Neuron (in vitro differentiated cells): ENCODE data around the gene PMAIP1.

Source experiments
- H2AFZ ChIP-seq: one replicate; pipeline ENCODE4 v1.6.1; 2013; ENCODE audit warnings: low read depth, mild to moderate bottlenecking, inconsistent platforms, low read length, moderate library complexity
- H3K27me3 ChIP-seq: one replicate; pipeline ENCODE4 v1.6.1; 2013; ENCODE audit warnings: low read length; ENCODE audit not compliant: insufficient read depth
- H3K36me3 ChIP-seq: one replicate; pipeline ENCODE4 v1.6.1; 2013; ENCODE audit warnings: low read length; ENCODE audit not compliant: insufficient read depth
- H3K4me1 ChIP-seq: one replicate; pipeline ENCODE4 v1.6.1; 2013; ENCODE audit warnings: low read length; ENCODE audit not compliant: insufficient read depth
- H3K4me3 ChIP-seq: 2 replicates; pipeline ENCODE4 v1.5.1; 2013; ENCODE audit warnings: mild to moderate bottlenecking, low read length, moderate library complexity
- H3K9me3 ChIP-seq: one replicate; pipeline ENCODE4 v1.6.1; 2013; ENCODE audit warnings: low read length

The PMAIP1 gene

DNA sequence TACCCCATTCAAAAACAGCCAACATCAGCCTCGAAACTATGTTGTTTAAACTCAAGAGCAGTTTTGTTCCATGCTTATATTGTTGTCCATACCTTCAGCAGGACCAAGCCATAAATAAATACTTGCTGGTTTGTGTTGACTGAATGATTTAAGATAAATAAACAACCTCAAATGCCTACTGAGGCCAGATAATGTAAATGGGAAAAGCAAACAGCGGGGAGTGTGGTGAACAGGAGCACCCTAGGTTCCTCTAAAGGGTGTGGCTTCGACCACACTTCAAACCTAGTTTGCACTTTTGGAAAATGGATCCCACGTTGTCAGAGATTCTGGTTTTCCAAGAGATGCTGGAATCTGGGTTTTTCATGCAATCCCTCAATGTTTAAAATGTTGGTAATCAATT, 1.7 kb upstream of the PMAIP1 start:
- Histone ChIP-seq H2AFZ (no peak overlapping the region), H3K4me3 (no peak overlapping the region), H3K27me3 (peaks cover 31% of the 10 kb centered on the region), H3K9me3 (peaks cover 6% of the 10 kb centered on the region), H3K4me1 (peaks cover 14% of the 10 kb centered on the region), H3K36me3 (peaks cover 6% of the 10 kb centered on the region)

DNA sequence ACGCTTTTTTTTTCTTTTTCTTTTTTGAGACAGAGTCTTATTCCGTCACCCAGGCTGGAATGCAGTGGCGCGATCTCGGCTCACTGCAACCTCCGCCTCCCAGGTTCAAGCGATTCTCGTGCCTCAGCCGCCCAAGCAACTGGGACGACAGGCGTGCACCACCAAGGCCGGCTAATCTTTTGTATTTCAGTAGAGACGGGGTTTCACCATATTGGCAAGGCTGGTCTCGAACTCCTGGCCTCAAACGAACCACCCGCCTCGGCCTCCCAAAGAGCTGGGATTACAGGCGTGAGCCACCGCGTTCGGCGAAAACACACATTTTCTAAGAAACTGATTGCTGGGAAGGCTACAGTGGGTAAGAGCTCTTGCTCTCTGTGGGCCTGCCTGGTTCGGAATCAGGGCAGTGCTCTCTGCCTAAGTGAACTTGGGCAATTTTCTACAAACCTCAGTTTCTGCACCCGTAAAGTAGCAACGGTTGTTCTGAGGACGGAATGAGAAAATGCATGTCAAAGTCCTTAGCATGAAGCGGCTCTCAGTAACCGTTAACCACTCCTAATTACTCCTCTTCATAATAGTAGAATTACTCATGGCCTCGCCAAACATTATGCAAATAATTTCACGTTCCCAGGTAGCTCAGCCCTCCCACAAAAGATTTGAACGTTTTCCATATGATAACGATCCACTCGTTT, 1.0 kb upstream of the PMAIP1 start:
- Histone ChIP-seq H3K4me1 (peaks cover 14% of the 10 kb centered on the region), H3K9me3 (peaks cover 6% of the 10 kb centered on the region), H3K27me3 (peaks cover 31% of the 10 kb centered on the region), H2AFZ (peak overlapping the region; percentile 60), H3K36me3 (peaks cover 9% of the 10 kb centered on the region), H3K4me3 (peak overlapping the region; percentile 67)

DNA sequence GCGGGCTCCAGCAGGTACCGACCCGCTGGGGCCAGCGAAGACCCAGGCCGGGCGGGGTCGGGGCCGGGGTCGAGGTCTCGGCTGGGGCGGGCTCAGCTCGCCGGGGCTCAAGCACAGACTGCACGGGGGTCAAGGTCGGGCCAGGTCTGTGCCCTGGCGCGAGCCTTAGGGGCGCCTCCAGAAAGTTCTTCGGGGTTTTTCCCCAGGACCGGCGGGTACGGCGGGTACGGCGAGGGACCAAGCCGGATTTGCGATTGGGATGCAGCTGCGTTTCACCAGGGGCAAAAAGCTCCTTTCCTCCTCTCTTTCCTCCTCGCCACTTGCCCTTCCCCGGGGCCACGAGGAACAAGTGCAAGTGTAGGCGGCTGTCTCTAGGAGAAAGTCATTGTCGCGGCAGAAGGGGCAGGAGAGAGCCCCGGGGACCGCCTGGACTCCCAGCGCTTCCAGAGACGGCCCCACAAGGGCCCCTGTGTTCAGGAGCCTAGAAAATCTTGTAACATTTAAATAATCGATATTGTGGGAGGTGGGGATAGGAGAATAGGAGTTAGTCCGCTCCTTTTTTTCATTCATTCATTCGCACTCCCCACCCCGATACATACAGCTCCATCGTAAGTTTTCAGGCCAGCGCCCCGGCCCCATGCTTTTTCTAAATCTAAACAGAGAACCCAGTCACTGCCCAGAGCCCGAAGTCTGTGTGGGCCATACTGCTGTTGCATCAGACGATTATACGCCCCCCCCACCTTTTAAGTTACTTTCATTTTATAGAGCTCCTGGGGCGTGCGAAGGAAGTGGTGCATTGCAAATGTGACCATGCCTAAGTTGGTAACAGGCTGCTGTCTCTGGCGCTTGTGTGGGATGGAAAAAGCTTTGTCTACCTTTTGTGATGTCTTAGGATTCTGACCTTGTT, 679 bp downstream of the PMAIP1 start:
- peak overlapping the region; percentile 68 for H2AFZ ChIP-seq
- peaks cover 14% of the 10 kb centered on the region for H3K4me1 ChIP-seq
- peak overlapping the region; percentile 67 for H3K4me3 ChIP-seq
- peaks cover 6% of the 10 kb centered on the region for H3K9me3 ChIP-seq
- peaks cover 25% of the 10 kb centered on the region for H3K27me3 ChIP-seq
- peaks cover 9% of the 10 kb centered on the region for H3K36me3 ChIP-seq

DNA sequence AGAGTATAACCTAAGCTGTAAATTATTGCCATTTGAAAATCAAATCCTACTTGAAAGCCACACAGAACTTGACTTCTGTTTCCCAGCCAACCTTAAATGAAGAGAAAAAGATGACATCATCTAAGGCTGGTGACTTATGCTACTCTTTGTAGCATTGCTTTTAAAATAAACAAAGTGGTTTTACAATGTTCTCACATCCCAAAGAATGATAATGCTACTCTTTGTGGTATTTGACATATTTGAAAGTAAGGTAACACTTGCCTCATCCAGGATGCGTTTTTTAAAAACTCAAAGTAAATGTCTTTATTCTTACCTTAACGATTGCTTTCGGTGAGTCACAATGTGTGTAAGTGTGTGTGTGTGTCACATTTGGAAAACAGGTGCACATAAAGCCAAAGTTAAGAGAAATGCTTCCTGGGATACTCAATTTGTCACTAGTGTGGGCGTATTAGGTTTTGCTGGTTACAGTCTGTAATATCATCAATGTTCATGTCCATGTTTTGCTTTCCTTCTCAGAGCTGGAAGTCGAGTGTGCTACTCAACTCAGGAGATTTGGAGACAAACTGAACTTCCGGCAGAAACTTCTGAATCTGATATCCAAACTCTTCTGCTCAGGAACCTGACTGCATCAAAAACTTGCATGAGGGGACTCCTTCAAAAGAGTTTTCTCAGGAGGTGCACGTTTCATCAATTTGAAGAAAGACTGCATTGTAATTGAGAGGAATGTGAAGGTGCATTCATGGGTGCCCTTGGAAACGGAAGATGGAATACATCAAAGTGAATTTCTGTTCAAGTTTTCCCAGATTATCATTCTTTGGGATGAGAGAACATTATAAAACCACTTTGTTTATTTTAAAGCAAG, 2.6 kb downstream of the PMAIP1 start:
- Histone ChIP-seq H3K36me3 (peaks cover 9% of the 10 kb centered on the region), H3K4me3 (no peak overlapping the region), H3K9me3 (peaks cover 6% of the 10 kb centered on the region), H3K27me3 (peaks cover 26% of the 10 kb centered on the region), H3K4me1 (peaks cover 14% of the 10 kb centered on the region), H2AFZ (no peak overlapping the region)

DNA sequence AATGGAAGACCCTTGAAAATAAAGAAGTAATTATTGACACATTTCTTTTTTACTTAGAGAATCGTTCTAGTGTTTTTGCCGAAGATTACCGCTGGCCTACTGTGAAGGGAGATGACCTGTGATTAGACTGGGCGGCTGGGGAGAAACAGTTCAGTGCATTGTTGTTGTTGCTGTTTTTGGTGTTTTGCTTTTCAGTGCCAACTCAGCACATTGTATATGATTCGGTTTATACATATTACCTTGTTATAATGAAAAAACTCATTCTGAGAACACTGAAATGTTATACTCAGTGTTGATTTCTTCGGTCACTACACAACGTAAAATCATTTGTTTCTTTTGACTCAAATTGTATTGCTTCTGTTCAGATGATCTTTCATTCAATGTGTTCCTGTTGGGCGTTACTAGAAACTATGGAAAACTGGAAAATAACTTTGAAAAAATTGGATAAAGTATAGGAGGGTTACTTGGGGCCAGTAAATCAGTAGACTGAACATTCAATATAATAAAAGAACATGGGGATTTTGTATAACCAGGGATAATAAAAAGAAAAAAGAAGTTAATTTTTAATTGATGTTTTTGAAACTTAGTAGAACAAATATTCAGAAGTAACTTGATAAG, 3.3 kb downstream of the PMAIP1 start:
- Histone ChIP-seq H3K4me1 (peaks cover 14% of the 10 kb centered on the region), H2AFZ (no peak overlapping the region), H3K27me3 (peaks cover 18% of the 10 kb centered on the region), H3K4me3 (no peak overlapping the region), H3K9me3 (peaks cover 4% of the 10 kb centered on the region), H3K36me3 (peaks cover 9% of the 10 kb centered on the region)

DNA sequence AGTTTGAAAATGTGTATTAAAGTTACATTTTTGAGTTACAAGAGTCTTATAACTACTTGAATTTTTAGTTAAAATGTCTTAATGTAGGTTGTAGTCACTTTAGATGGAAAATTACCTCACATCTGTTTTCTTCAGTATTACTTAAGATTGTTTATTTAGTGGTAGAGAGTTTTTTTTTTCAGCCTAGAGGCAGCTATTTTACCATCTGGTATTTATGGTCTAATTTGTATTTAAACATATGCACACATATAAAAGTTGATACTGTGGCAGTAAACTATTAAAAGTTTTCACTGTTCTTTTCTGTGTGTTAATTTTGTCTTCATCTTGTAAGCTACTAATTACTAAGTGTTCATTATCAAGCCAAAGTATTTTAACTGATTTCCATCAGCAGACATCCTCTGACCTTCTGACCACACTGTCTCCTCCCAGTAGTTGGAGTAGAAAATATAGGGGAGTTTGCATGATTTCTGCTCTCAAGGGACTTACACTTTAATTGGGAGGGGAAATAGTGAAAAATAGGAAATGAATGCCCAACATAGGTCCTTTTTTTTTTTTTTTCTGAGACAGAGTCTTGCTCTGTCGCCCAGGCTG, 4.3 kb downstream of the PMAIP1 start:
- Histone ChIP-seq H3K27me3 (peaks cover 16% of the 10 kb centered on the region), H2AFZ (no peak overlapping the region), H3K9me3 (no peaks in the 10 kb centered on the region), H3K4me1 (peaks cover 14% of the 10 kb centered on the region), H3K36me3 (peaks cover 9% of the 10 kb centered on the region), H3K4me3 (no peak overlapping the region)

DNA sequence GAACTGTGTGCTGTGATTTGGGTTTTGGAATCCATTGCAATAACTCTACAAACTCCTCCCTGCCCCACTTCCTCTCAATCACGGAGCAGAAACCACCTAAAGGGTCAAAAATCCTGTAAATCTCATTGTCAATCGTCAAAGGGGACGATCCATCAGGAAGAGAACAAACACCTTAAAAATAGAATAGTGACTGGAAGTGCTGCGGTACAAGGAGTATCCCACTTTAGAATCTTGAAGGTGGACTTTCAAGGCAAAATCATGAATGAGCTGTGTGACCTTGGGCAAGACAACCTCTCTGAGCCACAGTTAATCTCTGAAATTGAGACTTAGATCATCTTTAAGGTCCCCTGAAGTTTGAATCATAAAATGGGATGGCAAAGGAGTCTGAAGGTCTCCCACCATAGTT, 5.9 kb downstream of the PMAIP1 start:
- peaks cover 14% of the 10 kb centered on the region for H3K27me3 ChIP-seq

DNA sequence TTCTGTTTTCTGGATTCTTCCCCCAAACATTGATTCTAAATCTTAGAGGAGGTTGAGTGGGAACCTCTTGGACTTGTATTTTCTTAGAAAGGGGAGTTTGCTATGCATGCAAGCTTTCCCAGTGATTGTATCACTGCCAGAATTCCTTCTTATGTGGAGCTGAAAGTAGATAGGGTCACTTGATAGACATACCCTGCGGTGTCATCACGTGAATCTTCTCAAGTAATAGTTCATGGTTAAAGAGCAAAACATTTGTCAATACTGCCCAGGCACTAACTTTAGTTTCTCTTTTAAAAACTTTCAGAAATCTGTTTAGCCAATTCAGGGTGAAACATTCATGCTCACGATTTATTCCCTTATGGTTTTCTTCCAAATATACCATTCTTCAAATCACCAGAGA, 6.4 kb downstream of the PMAIP1 start:
- no peak overlapping the region for H2AFZ ChIP-seq
- peaks cover 9% of the 10 kb centered on the region for H3K4me1 ChIP-seq

More for the DNA sequence above, 5.9 kb downstream of the PMAIP1 start:
- peaks cover 14% of the 10 kb centered on the region for H3K4me1 ChIP-seq
- H2AFZ ChIP-seq = no peak overlapping the region
- no peaks in the 10 kb centered on the region for H3K9me3 ChIP-seq
- peaks cover 9% of the 10 kb centered on the region for H3K36me3 ChIP-seq
- H3K4me3 ChIP-seq = no peak overlapping the region

DNA sequence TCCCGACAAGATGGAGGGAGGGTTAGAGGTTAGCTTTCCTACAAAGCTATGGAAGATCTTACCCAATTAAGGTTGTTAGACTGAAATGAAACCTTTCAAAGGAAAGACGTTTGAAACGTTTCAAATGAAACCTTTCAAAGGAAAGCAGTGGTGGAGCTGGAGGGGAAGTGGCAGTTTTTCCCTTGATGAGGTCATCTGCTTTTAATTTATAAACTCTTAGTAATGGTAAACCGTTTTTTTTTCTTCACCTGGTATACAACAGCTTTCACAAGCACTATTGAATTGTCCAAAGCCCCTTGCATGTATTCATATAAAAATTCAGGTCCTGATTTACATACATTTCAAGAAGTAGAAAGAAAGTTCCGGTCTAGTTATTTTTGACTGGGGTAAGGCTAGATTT, 7.4 kb downstream of the PMAIP1 start:
- H3K9me3 ChIP-seq = no peaks in the 10 kb centered on the region
- H3K36me3 ChIP-seq = peaks cover 9% of the 10 kb centered on the region
- H3K4me3 ChIP-seq = no peak overlapping the region
- H3K27me3 ChIP-seq = peaks cover 14% of the 10 kb centered on the region
- peaks cover 2% of the 10 kb centered on the region for H3K4me1 ChIP-seq
- no peak overlapping the region for H2AFZ ChIP-seq

More for the DNA sequence above, 6.4 kb downstream of the PMAIP1 start:
- no peaks in the 10 kb centered on the region for H3K9me3 ChIP-seq
- H3K4me3 ChIP-seq = no peak overlapping the region
- H3K27me3 ChIP-seq = peaks cover 14% of the 10 kb centered on the region
- H3K36me3 ChIP-seq = peaks cover 9% of the 10 kb centered on the region

DNA sequence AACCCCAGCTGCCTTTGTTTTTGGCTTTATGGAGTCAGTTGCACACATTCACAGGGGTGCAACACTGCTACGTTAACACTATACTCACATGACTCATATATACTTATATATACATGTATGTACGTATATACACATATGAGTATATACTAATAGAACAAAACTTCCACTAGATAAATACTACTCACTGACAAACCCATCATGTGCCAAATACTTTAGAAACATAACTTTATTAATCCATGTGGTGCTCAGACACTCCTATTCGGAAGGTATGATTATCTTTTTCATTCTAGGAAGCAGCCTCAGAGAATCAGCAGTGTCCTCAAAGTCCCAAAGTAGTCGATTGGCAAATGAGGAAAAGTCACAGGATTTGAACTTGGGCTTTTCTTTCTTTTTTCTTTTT, 7.9 kb downstream of the PMAIP1 start:
- H3K36me3 ChIP-seq = peaks cover 6% of the 10 kb centered on the region
- no peaks in the 10 kb centered on the region for H3K4me1 ChIP-seq
- H2AFZ ChIP-seq = no peak overlapping the region
- peaks cover 14% of the 10 kb centered on the region for H3K27me3 ChIP-seq
- no peaks in the 10 kb centered on the region for H3K9me3 ChIP-seq
- no peak overlapping the region for H3K4me3 ChIP-seq

DNA sequence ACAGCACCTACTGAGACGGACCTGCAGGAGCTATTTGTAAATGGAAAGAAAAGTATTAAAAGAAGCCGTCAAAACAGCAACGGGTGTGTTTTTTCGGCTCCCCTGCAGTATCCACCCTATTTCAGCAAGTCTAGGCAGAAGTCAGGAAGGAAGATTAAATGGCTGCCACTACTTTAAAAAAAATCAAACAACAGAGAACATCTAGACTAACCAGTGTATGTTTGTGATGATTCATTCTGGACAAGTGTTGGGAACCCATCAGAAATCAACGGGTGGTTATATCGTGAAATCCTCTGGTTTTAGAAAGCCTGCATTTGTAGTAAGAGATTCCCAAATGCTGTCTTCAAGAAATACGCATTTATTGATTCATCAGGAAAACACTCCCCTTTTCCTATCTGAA, 9.0 kb downstream of the PMAIP1 start:
- no peaks in the 10 kb centered on the region for H3K4me1 ChIP-seq
- no peak overlapping the region for H3K4me3 ChIP-seq
- H3K9me3 ChIP-seq = no peaks in the 10 kb centered on the region
- no peak overlapping the region for H2AFZ ChIP-seq
- H3K27me3 ChIP-seq = peaks cover 14% of the 10 kb centered on the region
- no peaks in the 10 kb centered on the region for H3K36me3 ChIP-seq

DNA sequence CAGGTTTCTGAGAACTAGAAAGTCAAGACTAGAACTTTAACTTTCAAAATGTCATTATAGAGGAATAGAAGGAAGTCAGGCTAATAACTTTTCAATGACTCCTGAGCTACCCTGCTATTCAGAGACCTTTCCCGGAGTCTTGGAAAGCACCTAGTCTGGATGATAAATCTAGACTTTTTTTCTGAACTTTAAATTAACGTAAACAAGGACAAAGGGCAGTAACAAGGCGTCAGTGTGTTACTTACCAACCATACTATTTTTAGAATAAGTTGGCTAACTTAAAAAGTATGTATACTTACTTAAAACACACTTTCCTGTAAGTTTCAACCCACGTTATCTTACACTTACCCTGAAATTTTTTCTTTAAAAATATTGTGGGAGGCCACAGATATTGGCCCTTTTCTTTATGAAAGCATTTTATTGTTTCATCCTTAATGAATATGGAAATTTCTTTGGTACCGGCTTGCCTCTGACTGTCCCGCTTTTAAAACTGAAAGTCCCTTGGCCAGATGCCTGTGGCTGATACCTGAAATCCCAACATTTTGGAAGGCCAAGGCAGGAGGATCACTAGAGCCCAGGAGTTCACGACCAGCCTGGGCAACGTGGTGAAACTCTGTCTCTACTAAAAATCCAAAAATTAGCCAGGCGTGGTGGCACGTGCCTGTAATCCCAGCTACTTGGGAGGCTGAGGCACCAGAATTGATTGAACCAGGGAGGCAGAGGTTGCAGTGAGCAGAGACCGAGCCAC, 9.7 kb downstream of the PMAIP1 start:
- Histone ChIP-seq H3K36me3 (no peaks in the 10 kb centered on the region), H3K4me3 (no peak overlapping the region), H3K27me3 (peaks cover 14% of the 10 kb centered on the region), H3K4me1 (no peaks in the 10 kb centered on the region), H3K9me3 (no peaks in the 10 kb centered on the region), H2AFZ (no peak overlapping the region)
